ENCODE measurements around the gene R3HDM4.
A peak's percentile ranks its signal among the peaks of the same experiment; 100 is the strongest.
"Not testable (repeated sequence)": the region's sequence is repeated elsewhere in the genome, so short reads cannot be mapped to it uniquely, and the experiment has no call there.

R3HDM4 gene

DNA sequence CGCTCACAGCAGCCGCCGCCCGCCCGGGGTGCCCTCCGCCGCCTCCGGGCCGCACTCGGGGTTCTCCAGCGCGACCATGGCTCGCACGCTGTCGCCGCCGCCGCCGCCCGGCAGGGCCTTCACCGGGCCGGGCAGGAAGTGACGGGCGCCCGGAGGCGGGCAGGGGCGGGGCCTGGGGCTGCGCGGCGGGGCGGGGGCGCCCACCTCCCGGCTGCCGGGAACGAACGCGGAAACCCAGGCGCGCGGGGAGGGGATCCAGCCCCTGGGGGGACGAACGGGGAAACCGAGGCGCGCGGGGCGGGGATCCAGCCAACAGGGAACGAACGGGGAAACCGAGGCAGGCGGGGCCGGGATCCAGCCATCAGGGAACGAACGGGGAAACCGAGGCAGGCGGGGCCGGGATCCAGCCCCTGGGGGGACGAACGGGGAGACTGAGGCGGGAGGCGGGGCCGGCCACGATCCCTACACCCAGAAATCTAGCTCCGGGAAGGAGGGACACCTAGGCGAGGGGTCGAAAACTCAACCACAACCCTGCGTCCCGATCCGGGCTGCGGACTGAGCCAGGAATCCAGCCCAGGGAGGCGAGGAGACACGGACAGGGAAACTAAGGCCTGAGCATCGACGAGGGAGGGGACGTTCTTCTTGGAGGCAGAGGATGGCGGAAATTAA, at the start of gene R3HDM4:
Gene R3HDM4, minus strand, starts transcription at position 140 of the 669 bp plus-strand sequence. Its CDS starts 62 bp downstream, at position 78.
- peak; percentile 62 to 68 for ATAC-seq

DNA sequence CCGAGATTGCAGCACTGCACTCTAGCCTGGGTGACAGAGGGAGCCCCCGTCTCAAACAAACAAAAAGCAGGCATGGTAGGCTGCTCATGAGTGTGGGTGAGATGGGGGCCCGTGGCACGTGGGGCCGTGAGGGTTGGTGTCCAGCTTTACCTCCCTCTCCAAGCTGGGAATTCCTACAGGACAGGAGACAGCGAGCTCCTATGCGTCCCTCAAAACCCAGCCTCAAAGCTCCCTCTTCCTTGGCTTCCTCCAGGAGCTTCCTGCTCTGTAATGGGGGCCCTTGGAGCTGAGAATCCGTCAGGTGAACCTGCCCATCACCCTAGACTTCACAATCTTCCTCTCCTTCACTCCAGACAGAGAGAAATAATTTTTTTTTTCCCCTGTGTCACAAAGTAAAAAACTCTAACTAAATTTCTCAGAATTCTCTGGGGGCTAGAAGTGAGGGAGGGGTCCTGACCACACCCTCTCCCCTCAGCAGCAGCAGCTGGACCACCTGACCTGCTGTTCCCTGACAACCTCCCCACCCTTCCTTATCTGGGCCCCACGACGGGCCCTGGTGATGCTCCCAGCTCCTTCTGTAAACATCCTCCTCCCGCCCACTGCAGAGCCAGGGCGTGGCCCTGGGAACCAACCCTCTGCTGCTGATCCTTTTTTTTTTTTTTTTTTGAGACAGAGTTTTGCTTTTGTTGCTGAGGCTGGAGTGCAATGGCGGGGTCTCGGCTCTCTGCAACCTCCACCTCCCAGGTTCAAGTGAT, 49.0 kb upstream of the R3HDM4 start:
- ATAC-seq: no peak

GRCh38 chr19:960601-960938, 47.6 kb upstream of the R3HDM4 start:
- no peak for ATAC-seq

GRCh38 chr19:960020-960419, 47.0 kb upstream of the R3HDM4 start:
- ATAC-seq: no peak

GRCh38 chr19:958967-959855, 46.2 kb upstream of the R3HDM4 start:
- ATAC-seq: peak; percentile 87 to 95

DNA sequence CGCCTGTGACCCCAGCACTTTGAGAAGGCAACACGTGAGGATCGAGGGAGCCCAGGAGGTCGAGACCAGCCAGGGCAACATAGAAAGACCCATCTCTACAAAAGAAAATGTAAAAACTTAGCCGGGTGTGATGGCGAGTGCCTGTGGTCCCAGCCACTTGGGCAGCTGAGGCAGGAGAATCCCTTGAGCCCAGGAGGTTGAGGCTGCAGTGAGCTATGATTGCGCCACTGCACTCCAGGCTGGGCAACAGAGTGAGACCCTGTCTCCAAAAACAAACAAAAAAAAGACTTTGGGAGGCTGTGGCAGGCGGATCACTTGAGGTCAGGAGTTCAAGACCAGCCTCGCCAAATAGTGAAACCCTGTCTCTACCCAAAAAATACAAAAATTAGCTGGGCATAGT, 44.6 kb upstream of the R3HDM4 start:
- not testable (repeated sequence) for ATAC-seq

- ATAC-seq: no peak
These were observed 43.9 kb upstream of the R3HDM4 start for GRCh38 chr19:956766-957440.

DNA sequence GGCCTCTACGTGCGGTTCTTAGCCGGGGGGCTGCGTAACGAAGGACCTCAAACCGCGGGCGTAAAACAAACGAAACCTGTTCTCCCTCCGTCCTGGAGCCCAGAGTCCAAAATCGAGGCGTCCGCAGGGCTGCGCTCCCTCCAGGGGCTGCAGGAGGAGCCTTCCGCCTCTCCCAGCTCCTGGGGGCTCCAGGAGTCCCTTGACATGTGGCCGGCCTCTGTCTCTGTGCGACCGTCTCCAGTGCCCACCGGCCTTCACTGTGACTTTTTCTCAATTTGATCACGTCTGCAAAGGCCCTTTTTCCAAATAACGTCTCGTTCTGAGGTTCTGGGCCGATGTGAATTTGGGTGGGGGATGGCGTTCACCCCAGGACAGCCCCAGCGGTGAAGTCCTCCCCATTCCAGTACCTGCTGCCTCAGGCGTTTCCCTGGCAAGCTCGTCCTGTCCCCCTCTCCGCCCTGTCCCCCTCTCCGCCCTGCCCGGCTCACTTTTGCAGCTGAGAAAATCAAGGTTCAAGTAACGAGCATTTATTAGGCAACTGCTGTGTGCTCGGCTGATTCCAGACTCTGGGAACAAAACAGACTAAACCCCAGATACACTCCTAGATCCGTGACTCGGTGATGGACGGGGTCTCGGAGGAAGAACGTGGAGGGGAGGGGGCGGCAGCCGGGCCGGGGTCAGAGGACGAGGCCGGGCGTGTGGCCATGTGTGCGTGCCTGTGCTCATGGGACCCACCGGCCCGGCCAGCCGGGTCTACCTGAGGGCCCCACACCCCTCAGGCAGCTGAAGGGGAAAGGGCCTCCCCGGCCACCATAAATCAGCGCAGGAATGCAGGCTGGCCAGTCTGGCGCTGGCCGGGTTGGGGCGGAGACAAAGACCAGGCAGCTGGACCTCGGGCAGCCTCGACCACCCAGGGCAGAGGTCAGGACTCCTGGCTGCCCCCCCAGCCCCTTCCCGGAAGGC, 43.1 kb upstream of the R3HDM4 start:
- ATAC-seq: no peak

GRCh38 chr19:954672-955494, 41.9 kb upstream of the R3HDM4 start:
- ATAC-seq: no peak

GRCh38 chr19:954272-954671, 41.3 kb upstream of the R3HDM4 start:
- no peak for ATAC-seq

DNA sequence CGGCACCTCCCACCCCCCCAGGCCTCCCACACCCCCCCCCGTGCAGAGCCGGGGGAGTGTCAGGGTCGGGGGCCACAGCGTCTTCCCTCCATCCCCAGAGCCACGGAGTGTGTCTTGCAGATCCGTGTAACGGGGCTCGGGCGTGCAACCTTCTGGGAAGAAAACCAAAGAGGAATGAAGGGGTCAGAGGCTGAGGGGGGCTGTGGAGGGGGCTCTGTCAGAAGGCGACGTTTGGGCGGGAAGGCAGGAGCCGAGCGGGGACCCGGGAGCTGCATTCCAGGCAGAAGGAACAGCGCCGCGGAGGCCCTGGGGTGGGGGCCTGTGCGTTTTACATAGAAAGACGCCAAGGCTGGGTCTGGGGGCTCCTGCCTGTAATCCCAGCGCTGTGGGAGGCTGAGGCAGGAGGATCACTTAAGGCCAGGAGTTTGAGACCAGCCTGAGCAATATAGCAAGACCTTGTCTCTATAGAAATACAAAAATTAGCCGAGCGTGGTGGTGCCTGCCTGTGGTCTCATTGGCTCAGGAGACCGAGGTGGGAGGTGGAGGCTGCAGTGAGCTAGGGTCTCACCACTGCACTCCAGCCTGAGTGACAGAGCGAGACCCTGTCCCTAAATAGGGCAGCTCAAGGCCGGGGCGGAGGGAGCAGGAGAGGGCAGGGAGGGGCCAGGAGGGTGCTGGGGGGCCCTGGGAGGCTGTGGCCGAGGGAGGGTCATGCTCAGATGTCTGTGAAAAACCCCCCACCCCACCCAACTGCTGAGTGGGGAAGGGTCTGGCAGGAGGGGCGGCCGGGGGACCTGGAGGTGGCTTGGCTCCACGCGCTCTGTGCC, 40.6 kb upstream of the R3HDM4 start:
- ATAC-seq: no peak

- no peak for ATAC-seq
These were observed 39.8 kb upstream of the R3HDM4 start for GRCh38 chr19:952680-953444.

GRCh38 chr19:952049-952679, 39.1 kb upstream of the R3HDM4 start:
- no peak for ATAC-seq

GRCh38 chr19:950352-951066, 37.5 kb upstream of the R3HDM4 start:
- no peak for ATAC-seq

- no peak for ATAC-seq
These were observed 36.0 kb upstream of the R3HDM4 start for GRCh38 chr19:948842-949496.

GRCh38 chr19:947707-948539, 34.9 kb upstream of the R3HDM4 start:
- ATAC-seq: peak; percentile 60 to 70

Data from activated CD4-positive, CD25-positive, alpha-beta regulatory T cell treated with anti-CD3 and anti-CD28 coated beads, Interleukin-2, amount 50 U/mL, for 24 hours (primary cell).